Omental fat pad (tissue), 4 donors: Measurements from ENCODE around the gene INSIG2. TPM values are rescaled to one million over a fixed set of nuclear protein-coding genes. Genes with fewer than 3 reads are reported as not detected.
"Not testable (repeated sequence)": the region's sequence is repeated elsewhere in the genome, so short reads cannot be mapped to it uniquely, and the experiment has no call there.

Source experiments
- ATAC-seq: fragments of 150-250 bp; one replicate; pipeline ENCODE4 v1.9.1; 2016; ENCODE audit warnings: mild to moderate bottlenecking, moderate library complexity; ENCODE audit not compliant: low FRiP score
- DNase-seq: peaks from one replicate; pipeline ENCODE4 v3.0.0-alpha.2; 2019; ENCODE audit warnings: low spot score
- total RNA-seq, 4 donors: library from RNA; depleted of rRNA; stranded (reverse); fragments of >200 nt; gene quantifications; one replicate each; pipeline ENCODE4 v1.1.0, GENCODE V29; 2016
- TF ChIP-seq, protein P1 (sequence below), 3 donors: fragments of 450-650 bp; IDR thresholded peaks; one replicate each; pipeline ENCODE4 v1.5.1; 2016 to 2017; ENCODE audit warnings: antibody characterized with exemption in 3 of 3, mild to moderate bottlenecking in 3 of 3, moderate library complexity in 2 of 3

Gene INSIG2
- total RNA-seq, 4 donors from 2014 or later = 5.3 to 15.9 (median 9.7) TPM

DNA sequence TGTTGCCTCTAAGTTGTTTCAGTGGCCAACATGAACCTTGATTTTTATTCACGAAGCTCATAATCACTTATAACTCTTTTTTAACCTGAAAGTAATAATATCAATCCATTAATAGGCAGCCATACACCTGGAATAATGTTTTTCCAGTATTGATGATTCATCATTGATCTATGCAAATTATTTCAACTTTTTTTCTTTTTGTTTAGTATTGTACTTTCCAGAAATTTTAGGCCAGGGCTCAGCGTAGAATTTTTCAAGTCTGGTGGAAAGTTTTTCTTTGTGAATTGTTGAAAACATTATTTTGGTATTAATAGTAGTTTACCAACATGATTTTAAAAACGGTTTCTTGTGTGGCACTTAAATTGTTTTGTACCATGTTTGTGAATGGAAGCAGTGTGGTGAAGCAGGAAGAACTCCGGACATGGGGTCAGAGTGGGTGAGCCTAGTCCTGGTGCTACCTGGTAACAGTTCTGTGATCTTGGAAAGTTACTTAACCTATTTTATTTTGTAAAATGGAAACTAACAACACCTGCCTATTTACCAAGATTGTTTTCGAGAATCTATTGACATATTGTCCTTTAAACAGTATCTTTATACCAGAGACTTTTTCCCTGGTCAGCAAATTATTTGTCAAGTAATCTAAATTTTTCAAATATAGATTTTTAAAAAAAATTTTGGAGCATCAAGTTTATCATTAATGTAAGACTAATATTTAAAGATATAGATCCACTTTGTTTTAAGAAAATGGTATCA, 2.3 kb downstream of the INSIG2 start:
- no peak for DNase-seq
- TF ChIP-seq, protein P1, sequence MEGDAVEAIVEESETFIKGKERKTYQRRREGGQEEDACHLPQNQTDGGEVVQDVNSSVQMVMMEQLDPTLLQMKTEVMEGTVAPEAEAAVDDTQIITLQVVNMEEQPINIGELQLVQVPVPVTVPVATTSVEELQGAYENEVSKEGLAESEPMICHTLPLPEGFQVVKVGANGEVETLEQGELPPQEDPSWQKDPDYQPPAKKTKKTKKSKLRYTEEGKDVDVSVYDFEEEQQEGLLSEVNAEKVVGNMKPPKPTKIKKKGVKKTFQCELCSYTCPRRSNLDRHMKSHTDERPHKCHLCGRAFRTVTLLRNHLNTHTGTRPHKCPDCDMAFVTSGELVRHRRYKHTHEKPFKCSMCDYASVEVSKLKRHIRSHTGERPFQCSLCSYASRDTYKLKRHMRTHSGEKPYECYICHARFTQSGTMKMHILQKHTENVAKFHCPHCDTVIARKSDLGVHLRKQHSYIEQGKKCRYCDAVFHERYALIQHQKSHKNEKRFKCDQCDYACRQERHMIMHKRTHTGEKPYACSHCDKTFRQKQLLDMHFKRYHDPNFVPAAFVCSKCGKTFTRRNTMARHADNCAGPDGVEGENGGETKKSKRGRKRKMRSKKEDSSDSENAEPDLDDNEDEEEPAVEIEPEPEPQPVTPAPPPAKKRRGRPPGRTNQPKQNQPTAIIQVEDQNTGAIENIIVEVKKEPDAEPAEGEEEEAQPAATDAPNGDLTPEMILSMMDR (IDR thresholded peaks at IDR 0.05) = no peak
- ATAC-seq = no peak

GRCh38 chr2:118091140-118091478, 2.8 kb downstream of the INSIG2 start:
- no peak for ATAC-seq
- DNase-seq = no peak
- TF ChIP-seq, protein P1 (IDR thresholded peaks at IDR 0.05) = no peak

- DNase-seq = no peak
- no peak for ATAC-seq
- TF ChIP-seq, protein P1 (IDR thresholded peaks at IDR 0.05) = no peak
These were observed 3.4 kb downstream of the INSIG2 start for GRCh38 chr2:118091631-118092030.

- ATAC-seq, DNase-seq: not testable (repeated sequence)
These were observed 5.8 kb downstream of the INSIG2 start for GRCh38 chr2:118094102-118094501.

- TF ChIP-seq, protein P1 (IDR thresholded peaks at IDR 0.05) = no peak
- ATAC-seq = no peak
- no peak for DNase-seq
These were observed 6.2 kb downstream of the INSIG2 start for GRCh38 chr2:118094503-118094902.

GRCh38 chr2:118095610-118096009, 7.3 kb downstream of the INSIG2 start:
- TF ChIP-seq, protein P1 (IDR thresholded peaks at IDR 0.05) = no peak
- DNase-seq (no peak), ATAC-seq (no peak)

GRCh38 chr2:118097657-118098056, 9.4 kb downstream of the INSIG2 start:
- no peak for ATAC-seq
- DNase-seq = no peak
- TF ChIP-seq, protein P1 (IDR thresholded peaks at IDR 0.05) = no peak
